ENCODE results near the gene CIT.

CIT gene, protein sequence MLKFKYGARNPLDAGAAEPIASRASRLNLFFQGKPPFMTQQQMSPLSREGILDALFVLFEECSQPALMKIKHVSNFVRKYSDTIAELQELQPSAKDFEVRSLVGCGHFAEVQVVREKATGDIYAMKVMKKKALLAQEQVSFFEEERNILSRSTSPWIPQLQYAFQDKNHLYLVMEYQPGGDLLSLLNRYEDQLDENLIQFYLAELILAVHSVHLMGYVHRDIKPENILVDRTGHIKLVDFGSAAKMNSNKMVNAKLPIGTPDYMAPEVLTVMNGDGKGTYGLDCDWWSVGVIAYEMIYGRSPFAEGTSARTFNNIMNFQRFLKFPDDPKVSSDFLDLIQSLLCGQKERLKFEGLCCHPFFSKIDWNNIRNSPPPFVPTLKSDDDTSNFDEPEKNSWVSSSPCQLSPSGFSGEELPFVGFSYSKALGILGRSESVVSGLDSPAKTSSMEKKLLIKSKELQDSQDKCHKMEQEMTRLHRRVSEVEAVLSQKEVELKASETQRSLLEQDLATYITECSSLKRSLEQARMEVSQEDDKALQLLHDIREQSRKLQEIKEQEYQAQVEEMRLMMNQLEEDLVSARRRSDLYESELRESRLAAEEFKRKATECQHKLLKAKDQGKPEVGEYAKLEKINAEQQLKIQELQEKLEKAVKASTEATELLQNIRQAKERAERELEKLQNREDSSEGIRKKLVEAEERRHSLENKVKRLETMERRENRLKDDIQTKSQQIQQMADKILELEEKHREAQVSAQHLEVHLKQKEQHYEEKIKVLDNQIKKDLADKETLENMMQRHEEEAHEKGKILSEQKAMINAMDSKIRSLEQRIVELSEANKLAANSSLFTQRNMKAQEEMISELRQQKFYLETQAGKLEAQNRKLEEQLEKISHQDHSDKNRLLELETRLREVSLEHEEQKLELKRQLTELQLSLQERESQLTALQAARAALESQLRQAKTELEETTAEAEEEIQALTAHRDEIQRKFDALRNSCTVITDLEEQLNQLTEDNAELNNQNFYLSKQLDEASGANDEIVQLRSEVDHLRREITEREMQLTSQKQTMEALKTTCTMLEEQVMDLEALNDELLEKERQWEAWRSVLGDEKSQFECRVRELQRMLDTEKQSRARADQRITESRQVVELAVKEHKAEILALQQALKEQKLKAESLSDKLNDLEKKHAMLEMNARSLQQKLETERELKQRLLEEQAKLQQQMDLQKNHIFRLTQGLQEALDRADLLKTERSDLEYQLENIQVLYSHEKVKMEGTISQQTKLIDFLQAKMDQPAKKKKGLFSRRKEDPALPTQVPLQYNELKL (N-terminal part only)

GRCh38 chr12:119876761-119877638, at the start of gene CIT:
Gene CIT, minus strand, starts transcription at chr12:119877320. Its CDS starts 1,152 bp downstream, at chr12:119876168.
- H3K4me1 ChIP-seq (ENCODE audit: control insufficient read depth in 2 of 2, insufficient read depth in 2 of 2, low read length in 2 of 2): peaks cover 6% of the 10 kb centered on the region in 2 donors
- H3K9me3 ChIP-seq (ENCODE audit: control insufficient read depth in 2 of 2, low read length in 2 of 2): no peaks in the 10 kb centered on the region
- H3K9ac ChIP-seq (ENCODE audit: low read depth in 1 of 2, low read length in 2 of 2): peak within 1 kb of the TSS; percentile 65 to 74
- peak within 1 kb of the TSS; percentile 85 to 96 for H3K4me3 ChIP-seq (ENCODE audit: low read length in 2 of 2)
- no peaks in the 10 kb centered on the region for H3K27me3 ChIP-seq (ENCODE audit: control insufficient read depth in 2 of 2, insufficient read depth in 2 of 2, low read length in 2 of 2)
- no peaks in the 10 kb centered on the region for H3K36me3 ChIP-seq (ENCODE audit: control insufficient read depth in 2 of 2, insufficient read depth in 2 of 2, low read length in 2 of 2)
- no peak within 1 kb of the TSS for H3K27ac ChIP-seq (ENCODE audit: low read depth in 2 of 2, low read length in 2 of 2)

DNA sequence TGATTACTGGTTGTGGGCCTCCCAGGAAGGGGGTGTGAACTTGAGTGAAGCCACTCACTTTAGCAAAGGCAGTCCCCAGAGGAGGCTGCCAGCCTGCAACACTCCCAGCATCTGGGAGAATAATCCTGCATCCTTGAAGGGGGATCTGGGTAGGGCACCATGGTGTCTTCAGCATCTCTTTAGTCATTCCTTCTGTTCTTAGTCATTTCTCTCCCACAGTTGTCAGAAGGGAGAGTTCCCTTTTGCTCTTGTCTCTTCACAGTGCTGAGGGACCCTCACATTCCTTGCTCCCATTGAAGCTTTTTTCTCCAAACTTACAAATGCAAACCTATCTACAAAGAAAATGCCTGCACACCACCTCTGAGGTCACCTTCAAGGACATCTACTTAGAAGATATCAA, 48.1 kb upstream of the CIT start:
- Histone ChIP-seq H3K27me3 (ENCODE audit: control insufficient read depth in 2 of 2, insufficient read depth in 2 of 2, low read length in 2 of 2) (peaks cover 0 to 1% of the 10 kb centered on the region in 2 donors), H3K9ac (ENCODE audit: low read depth in 1 of 2, low read length in 2 of 2) (no peak overlapping the region), H3K36me3 (ENCODE audit: control insufficient read depth in 2 of 2, insufficient read depth in 2 of 2, low read length in 2 of 2) (no peaks in the 10 kb centered on the region), H3K9me3 (ENCODE audit: control insufficient read depth in 2 of 2, low read length in 2 of 2) (no peaks in the 10 kb centered on the region), H3K4me1 (ENCODE audit: control insufficient read depth in 2 of 2, insufficient read depth in 2 of 2, low read length in 2 of 2) (no peaks in the 10 kb centered on the region), H3K27ac (ENCODE audit: low read depth in 2 of 2, low read length in 2 of 2) (no peak overlapping the region), H3K4me3 (ENCODE audit: low read length in 2 of 2) (no peak overlapping the region)

DNA sequence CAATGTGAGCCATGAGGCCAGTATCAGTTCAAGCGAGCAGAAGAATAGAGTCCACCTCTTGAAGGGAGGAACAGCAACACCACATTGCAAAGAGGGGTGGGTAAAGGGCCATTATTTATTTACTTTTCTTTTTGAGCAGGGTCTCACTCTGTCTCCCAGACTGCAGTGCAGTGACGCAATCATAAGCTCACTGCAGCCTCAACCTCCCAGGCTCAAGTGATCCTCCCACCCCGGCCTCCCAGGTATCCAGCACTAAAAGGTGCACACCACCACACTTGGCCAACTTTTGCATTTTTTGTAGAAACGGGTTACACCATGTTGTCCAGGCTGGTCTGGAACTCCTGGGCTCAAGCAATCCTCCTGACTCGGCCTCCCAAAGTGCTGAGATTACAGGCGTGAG, 42.9 kb upstream of the CIT start:
- no peak overlapping the region for H3K4me3 ChIP-seq (ENCODE audit: low read length in 2 of 2)
- H3K9ac ChIP-seq (ENCODE audit: low read depth in 1 of 2, low read length in 2 of 2): no peak overlapping the region
- H3K36me3 ChIP-seq (ENCODE audit: control insufficient read depth in 2 of 2, insufficient read depth in 2 of 2, low read length in 2 of 2): no peaks in the 10 kb centered on the region
- H3K27ac ChIP-seq (ENCODE audit: low read depth in 2 of 2, low read length in 2 of 2): no peak overlapping the region
- H3K9me3 ChIP-seq (ENCODE audit: control insufficient read depth in 2 of 2, low read length in 2 of 2): no peaks in the 10 kb centered on the region
- no peaks in the 10 kb centered on the region for H3K4me1 ChIP-seq (ENCODE audit: control insufficient read depth in 2 of 2, insufficient read depth in 2 of 2, low read length in 2 of 2)
- H3K27me3 ChIP-seq (ENCODE audit: control insufficient read depth in 2 of 2, insufficient read depth in 2 of 2, low read length in 2 of 2): no peaks in the 10 kb centered on the region

DNA sequence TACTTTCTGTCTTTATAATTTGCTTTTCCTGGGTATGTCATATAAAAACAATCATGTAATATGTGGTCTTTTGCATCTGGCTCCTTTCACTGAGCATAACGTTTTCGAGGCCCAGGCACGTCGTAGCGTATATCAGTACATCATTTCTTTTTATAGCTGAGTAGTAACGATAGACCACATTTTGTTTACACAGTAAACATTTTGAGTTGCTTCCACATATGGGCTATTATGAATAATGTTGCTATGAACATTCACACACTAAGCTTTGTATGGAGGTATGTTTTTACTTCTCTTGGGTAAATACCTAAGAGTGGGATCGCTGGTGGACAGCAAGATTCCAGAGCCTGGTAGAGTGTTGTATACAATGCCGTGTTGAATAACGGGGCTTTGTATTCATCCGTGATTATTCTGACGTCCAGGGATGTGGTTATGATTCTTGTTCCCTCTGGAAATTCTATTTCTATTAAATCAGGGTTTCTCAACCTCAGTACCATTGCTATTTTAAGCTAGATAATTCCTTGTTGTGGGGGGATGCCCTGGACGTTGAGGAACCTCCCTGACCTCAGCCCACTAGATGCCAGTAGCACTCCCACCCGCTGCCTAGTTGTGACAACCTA, 38.9 kb upstream of the CIT start:
- no peak overlapping the region for H3K9ac ChIP-seq (ENCODE audit: low read depth in 1 of 2, low read length in 2 of 2)

GRCh38 chr12:119914666-119915065, 37.5 kb upstream of the CIT start:
- Histone ChIP-seq H3K27me3 (ENCODE audit: control insufficient read depth in 2 of 2, insufficient read depth in 2 of 2, low read length in 2 of 2) (no peaks in the 10 kb centered on the region), H3K4me1 (ENCODE audit: control insufficient read depth in 2 of 2, insufficient read depth in 2 of 2, low read length in 2 of 2) (no peaks in the 10 kb centered on the region), H3K9me3 (ENCODE audit: control insufficient read depth in 2 of 2, low read length in 2 of 2) (no peaks in the 10 kb centered on the region)

More for the DNA sequence above, 38.9 kb upstream of the CIT start:
- Histone ChIP-seq H3K4me3 (ENCODE audit: low read length in 2 of 2) (no peak overlapping the region), H3K4me1 (ENCODE audit: control insufficient read depth in 2 of 2, insufficient read depth in 2 of 2, low read length in 2 of 2) (no peaks in the 10 kb centered on the region), H3K9me3 (ENCODE audit: control insufficient read depth in 2 of 2, low read length in 2 of 2) (no peaks in the 10 kb centered on the region), H3K27ac (ENCODE audit: low read depth in 2 of 2, low read length in 2 of 2) (no peak overlapping the region), H3K36me3 (ENCODE audit: control insufficient read depth in 2 of 2, insufficient read depth in 2 of 2, low read length in 2 of 2) (no peaks in the 10 kb centered on the region), H3K27me3 (ENCODE audit: control insufficient read depth in 2 of 2, insufficient read depth in 2 of 2, low read length in 2 of 2) (no peaks in the 10 kb centered on the region)

DNA sequence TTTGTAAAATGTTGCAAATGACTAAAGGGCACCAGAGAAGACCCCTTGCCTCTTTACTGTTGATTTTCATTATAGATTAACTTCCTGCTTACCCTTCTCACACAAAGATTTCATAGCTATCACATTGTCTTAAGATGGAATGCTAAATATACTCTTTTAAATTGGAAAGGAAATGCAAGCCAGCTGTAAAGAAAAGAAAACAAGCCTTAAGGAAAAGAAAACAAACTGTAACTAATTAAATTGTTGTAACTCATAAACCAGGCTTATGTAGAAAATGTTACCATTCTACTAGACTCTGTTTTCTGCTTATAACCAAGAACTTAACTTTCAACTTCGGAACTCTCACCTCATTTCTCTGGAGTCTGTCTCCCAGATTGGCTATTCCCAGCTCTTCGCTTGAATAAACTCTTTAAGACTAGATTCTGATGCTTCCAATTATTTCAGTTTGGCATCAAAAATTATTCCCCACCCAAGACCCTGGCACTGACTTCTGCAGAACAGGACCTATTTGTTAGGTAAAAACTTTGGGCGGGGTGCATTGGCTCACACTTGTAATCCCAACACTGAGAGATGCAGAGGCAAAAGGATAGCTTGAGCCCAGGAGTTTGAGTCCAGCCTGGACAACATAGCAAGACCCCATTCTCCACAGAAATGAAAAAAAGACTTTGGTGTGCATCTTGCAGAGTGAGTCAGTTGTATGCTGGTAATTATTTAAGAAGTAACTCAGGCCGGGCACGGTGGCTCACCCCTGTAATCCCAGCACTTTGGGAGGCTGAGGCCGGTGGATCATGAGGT, 36.6 kb upstream of the CIT start:
- no peaks in the 10 kb centered on the region for H3K4me1 ChIP-seq (ENCODE audit: control insufficient read depth in 2 of 2, insufficient read depth in 2 of 2, low read length in 2 of 2)
- no peak overlapping the region for H3K27ac ChIP-seq (ENCODE audit: low read depth in 2 of 2, low read length in 2 of 2)
- no peak overlapping the region for H3K4me3 ChIP-seq (ENCODE audit: low read length in 2 of 2)
- H3K36me3 ChIP-seq (ENCODE audit: control insufficient read depth in 2 of 2, insufficient read depth in 2 of 2, low read length in 2 of 2): no peaks in the 10 kb centered on the region
- H3K9me3 ChIP-seq (ENCODE audit: control insufficient read depth in 2 of 2, low read length in 2 of 2): no peaks in the 10 kb centered on the region
- no peak overlapping the region for H3K9ac ChIP-seq (ENCODE audit: low read depth in 1 of 2, low read length in 2 of 2)
- no peaks in the 10 kb centered on the region for H3K27me3 ChIP-seq (ENCODE audit: control insufficient read depth in 2 of 2, insufficient read depth in 2 of 2, low read length in 2 of 2)

More at GRCh38 chr12:119914666-119915065, 37.5 kb upstream of the CIT start:
- H3K36me3 ChIP-seq (ENCODE audit: control insufficient read depth in 2 of 2, insufficient read depth in 2 of 2, low read length in 2 of 2): no peaks in the 10 kb centered on the region
- H3K9ac ChIP-seq (ENCODE audit: low read depth in 1 of 2, low read length in 2 of 2): no peak overlapping the region
- H3K27ac ChIP-seq (ENCODE audit: low read depth in 2 of 2, low read length in 2 of 2): no peak overlapping the region
- H3K4me3 ChIP-seq (ENCODE audit: low read length in 2 of 2): no peak overlapping the region

DNA sequence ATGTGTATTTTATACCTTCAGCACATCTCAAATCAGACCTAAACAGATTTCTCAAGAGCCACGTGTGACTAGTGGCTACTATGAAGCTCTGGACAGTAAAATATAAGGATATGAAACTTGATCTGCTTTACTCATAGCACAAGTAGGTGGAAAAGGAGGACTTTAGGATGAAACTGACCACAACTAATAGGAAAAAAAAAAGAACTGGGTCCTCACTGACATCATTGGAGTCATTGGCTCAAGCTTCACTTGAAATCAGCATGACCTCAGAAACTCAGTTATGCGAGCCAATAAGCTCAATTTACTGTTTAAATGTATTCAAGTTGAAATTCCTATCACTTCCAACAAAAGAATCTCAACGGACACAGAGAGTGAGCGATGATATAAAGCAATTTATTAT, 34.1 kb upstream of the CIT start:
- Histone ChIP-seq H3K9ac (ENCODE audit: low read depth in 1 of 2, low read length in 2 of 2) (no peak overlapping the region), H3K36me3 (ENCODE audit: control insufficient read depth in 2 of 2, insufficient read depth in 2 of 2, low read length in 2 of 2) (no peaks in the 10 kb centered on the region), H3K27ac (ENCODE audit: low read depth in 2 of 2, low read length in 2 of 2) (no peak overlapping the region), H3K9me3 (ENCODE audit: control insufficient read depth in 2 of 2, low read length in 2 of 2) (no peaks in the 10 kb centered on the region), H3K4me1 (ENCODE audit: control insufficient read depth in 2 of 2, insufficient read depth in 2 of 2, low read length in 2 of 2) (no peaks in the 10 kb centered on the region), H3K27me3 (ENCODE audit: control insufficient read depth in 2 of 2, insufficient read depth in 2 of 2, low read length in 2 of 2) (no peaks in the 10 kb centered on the region), H3K4me3 (ENCODE audit: low read length in 2 of 2) (no peak overlapping the region)

GRCh38 chr12:119910586-119910985, 33.5 kb upstream of the CIT start:
- H3K27ac ChIP-seq (ENCODE audit: low read depth in 2 of 2, low read length in 2 of 2): no peak overlapping the region

More at GRCh38 chr12:119910586-119910985, 33.5 kb upstream of the CIT start:
- Histone ChIP-seq H3K9ac (ENCODE audit: low read depth in 1 of 2, low read length in 2 of 2) (no peak overlapping the region), H3K9me3 (ENCODE audit: control insufficient read depth in 2 of 2, low read length in 2 of 2) (no peaks in the 10 kb centered on the region), H3K4me1 (ENCODE audit: control insufficient read depth in 2 of 2, insufficient read depth in 2 of 2, low read length in 2 of 2) (no peaks in the 10 kb centered on the region), H3K27me3 (ENCODE audit: control insufficient read depth in 2 of 2, insufficient read depth in 2 of 2, low read length in 2 of 2) (no peaks in the 10 kb centered on the region), H3K4me3 (ENCODE audit: low read length in 2 of 2) (no peak overlapping the region), H3K36me3 (ENCODE audit: control insufficient read depth in 2 of 2, insufficient read depth in 2 of 2, low read length in 2 of 2) (no peaks in the 10 kb centered on the region)

Measured in mucosa of rectum (tissue), 2 donors.